ENCODE results near the gene PWP1. TPM values are rescaled to one million over a fixed set of nuclear protein-coding genes. Genes with fewer than 3 reads are reported as not detected.

PWP1 gene
- total RNA-seq, 1 experiment from 2014 or later = 77.7 TPM

DNA sequence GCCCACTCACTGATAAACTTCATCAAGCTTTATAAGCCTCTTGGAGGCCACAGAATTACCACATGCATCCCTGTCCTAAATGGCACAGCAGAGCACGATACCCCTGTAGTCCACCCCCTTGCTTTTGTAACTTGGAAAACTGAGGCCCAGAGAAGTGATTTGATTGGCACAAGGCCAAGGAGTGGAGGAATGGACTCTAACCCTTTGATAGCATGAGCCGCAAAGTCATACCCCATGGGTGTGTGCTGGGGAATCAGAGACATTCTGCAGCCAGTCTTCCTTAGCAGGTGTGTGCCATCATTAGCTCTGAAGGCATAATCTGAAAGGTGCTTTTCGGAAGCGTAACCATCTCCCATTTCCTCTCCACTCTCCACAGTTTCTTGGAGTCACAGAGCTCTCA is 28.5 kb upstream of the PWP1 start:
- POLR2A ChIA-PET (ENCODE audit: low non-redundant PET) = no interaction called here

GRCh38 chr12:107657621-107658020 is 28.0 kb upstream of the PWP1 start:
- Histone ChIP-seq H3K4me1 (ENCODE audit: insufficient read depth, low read length, poor library complexity, severe bottlenecking) (no peaks in the 10 kb centered on the region), H3K36me3 (ENCODE audit: insufficient read depth, low read length, poor library complexity, severe bottlenecking) (no peaks in the 10 kb centered on the region), H3K9me3 (ENCODE audit: low read depth, low read length, poor library complexity, severe bottlenecking) (no peaks in the 10 kb centered on the region), H3K27ac (ENCODE audit: low read depth, low read length, poor library complexity, severe bottlenecking) (no peak overlapping the region), H3K4me3 (ENCODE audit: low read depth, low read length, poor library complexity, severe bottlenecking) (no peak overlapping the region), H3K27me3 (replicated peaks; ENCODE audit: insufficient read depth, low read depth, low read length, poor library complexity) (no peaks in the 10 kb centered on the region)
- ChIA-PET CTCF (no interaction called here), POLR2A (ENCODE audit: low non-redundant PET) (no interaction called here)
- BruUV-seq (replicated peaks) = no TSS peak
- DNase-seq (ENCODE audit: low spot score) = no peak
- intact Hi-C loops (cut with micrococcal nuclease; ENCODE audit: unreplicated experiment) = no loop called here
- TF ChIP-seq EZH2 (IDR thresholded peaks at IDR 0.05; ENCODE audit: borderline replicate concordance, low read depth, low read length, poor library complexity, severe bottlenecking) = no peak
- no peak for TF ChIP-seq CTCF (conservative IDR thresholded peaks at IDR 0.05; ENCODE audit: low read depth, low read length)

More for the DNA sequence above, 28.5 kb upstream of the PWP1 start:
- Histone ChIP-seq H3K27ac (ENCODE audit: low read depth, low read length, poor library complexity, severe bottlenecking) (no peak overlapping the region), H3K9me3 (ENCODE audit: low read depth, low read length, poor library complexity, severe bottlenecking) (no peaks in the 10 kb centered on the region), H3K36me3 (ENCODE audit: insufficient read depth, low read length, poor library complexity, severe bottlenecking) (no peaks in the 10 kb centered on the region), H3K4me1 (ENCODE audit: insufficient read depth, low read length, poor library complexity, severe bottlenecking) (no peaks in the 10 kb centered on the region), H3K27me3 (replicated peaks; ENCODE audit: insufficient read depth, low read depth, low read length, poor library complexity) (no peaks in the 10 kb centered on the region), H3K4me3 (ENCODE audit: low read depth, low read length, poor library complexity, severe bottlenecking) (no peak overlapping the region)
- CTCF ChIA-PET = no interaction called here
- intact Hi-C loops (cut with micrococcal nuclease; ENCODE audit: unreplicated experiment) = no loop called here
- no peak for TF ChIP-seq EZH2 (IDR thresholded peaks at IDR 0.05; ENCODE audit: borderline replicate concordance, low read depth, low read length, poor library complexity, severe bottlenecking)
- no peak for TF ChIP-seq CTCF (conservative IDR thresholded peaks at IDR 0.05; ENCODE audit: low read depth, low read length)
- BruUV-seq (replicated peaks) = no TSS peak
- no peak for DNase-seq (ENCODE audit: low spot score)

DNA sequence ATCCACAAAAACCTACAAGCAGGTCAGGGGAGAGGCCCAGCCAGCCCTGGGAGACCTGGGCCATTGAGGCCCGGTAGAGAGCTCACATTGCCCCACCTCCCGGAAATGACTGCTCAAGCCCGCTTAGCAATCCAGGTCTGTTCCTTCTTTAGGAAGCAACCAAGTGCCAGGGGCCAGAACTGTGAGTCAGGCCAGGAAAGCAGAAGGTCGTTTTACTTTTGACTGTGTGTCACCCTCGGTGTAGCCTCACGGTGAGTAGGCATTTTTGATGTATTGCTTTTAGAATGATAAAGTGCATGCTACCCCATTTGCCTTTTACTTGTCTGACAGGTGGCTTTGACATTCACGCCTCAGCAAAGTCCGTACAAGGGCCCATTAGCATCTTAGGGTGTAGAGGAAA is 25.4 kb upstream of the PWP1 start:
- Histone ChIP-seq H3K4me1 (ENCODE audit: insufficient read depth, low read length, poor library complexity, severe bottlenecking) (no peaks in the 10 kb centered on the region), H3K9me3 (ENCODE audit: low read depth, low read length, poor library complexity, severe bottlenecking) (no peaks in the 10 kb centered on the region), H3K27ac (ENCODE audit: low read depth, low read length, poor library complexity, severe bottlenecking) (no peak overlapping the region), H3K4me3 (ENCODE audit: low read depth, low read length, poor library complexity, severe bottlenecking) (no peak overlapping the region), H3K36me3 (ENCODE audit: insufficient read depth, low read length, poor library complexity, severe bottlenecking) (no peaks in the 10 kb centered on the region), H3K27me3 (replicated peaks; ENCODE audit: insufficient read depth, low read depth, low read length, poor library complexity) (no peaks in the 10 kb centered on the region)
- no peak for TF ChIP-seq EZH2 (IDR thresholded peaks at IDR 0.05; ENCODE audit: borderline replicate concordance, low read depth, low read length, poor library complexity, severe bottlenecking)
- TF ChIP-seq CTCF (conservative IDR thresholded peaks at IDR 0.05; ENCODE audit: low read depth, low read length) = no peak
- DNase-seq (ENCODE audit: low spot score) = no peak
- intact Hi-C loops (cut with micrococcal nuclease; ENCODE audit: unreplicated experiment) = no loop called here
- CTCF ChIA-PET = interaction anchor here (0.5 kb wide), 1 partner anchor 16 kb away, joined by 4 read pairs; no protein-coding TSS in a partner anchor
- POLR2A ChIA-PET (ENCODE audit: low non-redundant PET) = no interaction called here
- BruUV-seq (replicated peaks) = no TSS peak
